ENCODE measurements around the gene TOMM7.
"Not testable (repeated sequence)": the region's sequence is repeated elsewhere in the genome, so short reads cannot be mapped to it uniquely, and the experiment has no call there.

The TOMM7 gene

DNA sequence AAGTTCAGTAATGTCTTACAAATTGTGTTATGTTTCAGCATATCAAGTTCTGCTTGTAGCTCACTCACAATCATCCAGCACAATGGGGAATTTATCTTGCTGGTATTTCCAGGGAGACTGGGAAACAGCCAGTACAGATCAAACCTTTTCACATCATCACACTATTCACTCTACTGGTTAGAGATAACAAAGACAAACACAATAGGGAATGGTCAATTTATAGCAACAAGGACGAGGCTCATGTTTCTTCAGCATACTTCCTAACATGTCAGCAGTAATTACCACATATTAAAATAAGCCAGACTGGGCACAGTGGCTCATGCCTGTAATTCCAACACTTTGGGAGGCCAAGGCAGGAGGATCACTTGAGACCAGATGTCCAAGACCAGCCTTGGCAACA lies 38.3 kb downstream of the TOMM7 start:
- no peak for DNase-seq (ENCODE audit: low read depth in 2 of 2)

- no peak for DNase-seq (ENCODE audit: low read depth in 2 of 2)
Measured at GRCh38 chr7:22783421-22783820, 39.2 kb downstream of the TOMM7 start.

DNA sequence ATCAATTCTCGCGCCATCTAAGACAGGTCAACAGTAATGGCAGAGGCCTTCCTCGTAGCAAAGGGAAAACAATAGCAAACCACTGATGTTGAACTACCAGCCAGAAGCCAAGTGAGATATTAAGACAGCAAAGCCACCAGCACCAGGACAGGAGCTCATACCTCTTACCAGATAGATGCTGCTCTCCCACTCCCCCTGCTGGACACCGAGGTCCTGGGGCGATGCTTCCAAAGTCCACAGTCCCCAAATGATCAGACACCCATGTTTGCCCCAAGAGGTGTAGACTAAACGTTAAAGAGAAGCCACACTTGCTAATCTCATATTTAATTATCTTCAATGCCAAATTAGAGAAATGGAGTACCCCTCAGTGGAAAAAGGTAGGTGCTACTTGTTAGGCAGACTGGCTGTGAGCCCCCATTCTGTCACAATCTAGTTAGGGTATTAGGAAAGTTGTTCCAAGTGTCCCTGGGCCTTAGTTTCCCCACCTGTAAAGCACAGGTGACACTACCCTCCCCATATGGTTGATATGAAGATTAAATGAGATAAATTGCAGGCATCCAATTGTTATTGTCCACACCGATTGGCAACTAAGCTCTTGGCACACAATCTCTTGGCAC lies 39.9 kb downstream of the TOMM7 start:
- DNase-seq (ENCODE audit: low read depth in 2 of 2): peak; percentile 16 to 30

GRCh38 chr7:22781230-22781711 lies 41.4 kb downstream of the TOMM7 start:
- DNase-seq (ENCODE audit: low read depth in 2 of 2): no peak

DNA sequence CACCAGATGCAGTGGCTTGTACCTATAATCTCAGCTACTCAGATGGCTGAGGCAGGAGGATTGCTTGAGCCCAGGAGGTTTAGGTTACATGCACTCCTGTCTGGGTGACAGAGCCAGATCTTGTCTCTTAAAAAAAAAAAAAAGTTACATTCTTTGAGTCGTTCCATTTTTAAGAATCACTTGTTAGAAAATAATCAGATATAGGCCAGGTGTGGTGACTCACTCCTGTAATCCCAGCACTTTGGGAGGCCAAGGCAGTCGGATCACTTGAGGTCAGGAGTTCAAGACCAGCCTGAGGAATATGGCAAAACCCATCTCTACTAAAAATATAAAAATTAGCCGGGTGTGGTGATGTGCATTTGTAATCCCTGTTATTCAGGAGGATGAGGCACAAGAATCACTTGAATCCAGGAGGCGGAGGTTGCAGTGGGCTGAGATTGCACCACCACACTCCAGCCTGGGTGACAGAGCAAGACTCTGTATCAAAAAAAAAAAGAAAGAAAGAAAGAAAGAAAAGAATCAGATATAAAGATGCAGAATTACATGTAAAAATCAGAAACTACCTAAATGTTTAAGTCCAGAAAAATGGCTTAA lies 42.8 kb downstream of the TOMM7 start:
- not testable (repeated sequence) for DNase-seq (ENCODE audit: low read depth in 2 of 2)

DNA sequence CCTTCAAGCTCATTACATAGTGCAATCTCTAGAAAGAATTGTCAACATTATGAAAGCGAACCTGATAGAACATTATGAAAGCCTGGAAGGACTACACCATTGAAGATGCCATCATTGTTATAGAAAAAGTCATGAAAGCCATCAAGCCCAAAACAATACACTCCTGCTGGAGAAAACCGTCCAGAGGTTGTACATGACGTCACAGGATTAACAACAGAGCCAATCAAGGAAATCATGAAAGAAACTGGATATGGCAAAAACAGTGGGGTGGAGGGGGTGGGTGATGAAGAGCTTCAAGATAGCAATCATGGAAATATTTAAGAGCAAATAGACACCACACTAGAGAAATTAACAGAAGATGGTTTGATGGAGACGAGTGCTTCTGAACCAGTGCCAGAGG lies 45.7 kb downstream of the TOMM7 start:
- no peak for DNase-seq (ENCODE audit: low read depth in 2 of 2)

DNA sequence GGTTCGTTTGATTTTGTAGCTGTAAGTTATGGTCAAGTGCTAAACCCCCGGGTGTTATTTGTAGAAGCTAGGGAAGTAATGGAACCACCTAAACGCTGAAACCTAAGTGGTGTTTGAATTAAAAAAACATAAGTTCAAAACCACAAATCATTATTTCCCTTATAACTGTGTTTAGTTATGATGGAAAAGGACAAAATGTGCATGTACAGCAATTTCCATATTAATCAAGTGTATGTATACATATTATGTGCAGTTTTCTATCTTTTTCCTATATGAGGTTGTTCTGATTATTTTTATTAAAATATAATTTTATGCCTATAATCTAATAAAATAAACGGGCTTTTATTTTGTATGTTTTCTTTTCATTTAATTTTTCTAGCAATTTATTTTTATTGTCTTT lies 49.8 kb downstream of the TOMM7 start:
- no peak for DNase-seq (ENCODE audit: low read depth in 2 of 2)

- DNase-seq (ENCODE audit: low read depth in 2 of 2): no peak
Measured at GRCh38 chr7:22771872-22772228, 50.8 kb downstream of the TOMM7 start.

DNA sequence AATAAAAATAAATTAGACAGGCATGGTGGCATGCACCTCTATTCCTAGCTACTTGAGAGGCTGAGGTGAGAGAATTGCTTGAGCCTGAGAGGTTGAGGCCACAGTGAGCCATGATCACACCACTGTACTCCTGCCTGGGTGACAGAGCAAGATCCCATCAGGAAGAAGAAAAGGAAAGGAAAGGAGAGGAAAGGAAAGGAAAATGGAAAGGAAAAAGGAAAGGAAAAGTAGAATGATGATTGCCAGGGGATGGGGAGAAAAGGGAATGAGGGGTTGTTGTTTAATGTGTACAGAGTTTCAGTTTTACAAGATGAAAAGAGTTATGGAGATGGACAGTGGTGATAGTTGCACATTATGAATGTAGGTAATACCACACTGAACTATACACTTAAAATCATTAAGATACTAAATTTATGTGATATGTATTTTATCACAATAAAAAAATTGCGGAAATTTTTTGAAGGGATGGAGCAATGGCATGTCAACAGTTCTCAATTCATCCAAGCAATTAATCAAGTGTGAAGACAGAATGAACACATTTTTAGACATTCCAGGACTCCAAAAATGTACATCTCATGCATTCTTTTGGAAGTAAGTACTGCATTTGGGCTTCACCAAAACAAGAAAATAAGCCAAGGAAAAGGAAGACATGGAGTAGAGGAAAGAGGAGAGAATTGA lies 51.3 kb downstream of the TOMM7 start:
- no peak for DNase-seq (ENCODE audit: low read depth in 2 of 2)

DNA sequence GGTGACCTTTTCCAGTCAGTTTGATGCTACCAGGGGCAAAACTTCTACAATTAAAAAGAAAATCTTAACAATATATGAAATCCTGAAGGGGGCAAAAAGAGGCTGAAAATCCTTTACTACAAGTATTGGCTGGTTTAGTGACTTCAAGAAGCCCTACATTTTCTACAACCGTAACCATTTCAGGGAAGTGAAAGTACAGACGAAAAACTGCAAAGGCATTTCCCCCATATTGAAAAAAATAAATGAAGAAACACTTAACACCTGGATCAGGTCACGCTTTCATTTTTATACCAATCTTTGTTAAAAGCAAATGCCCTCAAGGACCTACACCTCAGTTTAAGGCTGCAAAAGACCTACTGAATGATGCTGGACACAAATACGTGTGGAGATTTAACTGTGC lies 57.0 kb downstream of the TOMM7 start:
- no peak for DNase-seq (ENCODE audit: low read depth in 2 of 2)

Data from activated CD8-positive, alpha-beta memory T cell treated with anti-CD3 and anti-CD28 coated beads for 4 hours (primary cell).